ENCODE data around the gene QRFPR. TPM values are rescaled to one million over a fixed set of nuclear protein-coding genes. Genes with fewer than 3 reads are reported as not detected.
A peak's percentile ranks its signal among the peaks of the same experiment; 100 is the strongest.
"Not testable (repeated sequence)": the region's sequence is repeated elsewhere in the genome, so short reads cannot be mapped to it uniquely, and the experiment has no call there.

Gene QRFPR
- under 1 TPM; 0.32 to 0.99 TPM for total RNA-seq
- long read RNA-seq, partial matches to known transcripts = 0 of 1 reads
- long read RNA-seq, other reads (novel, unspliced or antisense) = 0 of 1 reads

DNA sequence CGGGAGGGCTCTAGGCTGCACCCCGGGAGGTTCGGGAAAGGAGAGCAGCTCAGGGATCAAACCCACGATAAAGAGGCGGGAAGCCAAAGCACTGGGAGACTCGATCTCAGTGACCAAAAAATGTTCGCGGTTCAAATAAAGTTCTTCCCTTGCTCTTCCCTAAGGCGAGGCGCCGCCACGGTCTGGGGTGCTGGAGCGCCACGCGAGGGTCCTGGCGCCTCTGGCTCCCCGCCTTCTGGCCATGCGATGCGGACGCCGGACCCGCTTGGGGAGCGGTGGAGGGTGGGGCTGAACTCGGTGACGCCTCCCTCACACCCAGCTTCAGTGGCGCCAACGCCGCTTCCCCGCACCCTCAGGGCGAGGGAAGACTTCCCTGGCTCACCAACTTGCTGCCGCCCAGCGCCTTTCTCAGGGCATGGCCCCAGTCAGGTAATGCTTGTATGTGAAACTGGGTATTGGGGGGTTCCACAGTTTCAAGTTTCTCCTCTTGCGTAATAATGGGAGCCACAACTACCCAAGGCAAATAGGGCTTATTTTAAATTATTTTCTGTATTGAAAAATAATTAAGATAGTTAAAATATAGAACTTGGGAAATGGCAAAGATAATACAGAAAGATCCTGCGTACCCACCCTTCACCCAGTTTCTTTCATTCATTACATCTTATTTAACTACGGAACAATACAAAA is at the start of gene QRFPR:
Gene QRFPR, minus strand, starts transcription at position 243 of the 687 bp plus-strand sequence. CDS start 371 bp downstream, outside the sequence.
- no peak for DNase-seq
- intact Hi-C loops (cut with DNase I) = no loop called here
- ATAC-seq = peak; percentile 57 to 77

DNA sequence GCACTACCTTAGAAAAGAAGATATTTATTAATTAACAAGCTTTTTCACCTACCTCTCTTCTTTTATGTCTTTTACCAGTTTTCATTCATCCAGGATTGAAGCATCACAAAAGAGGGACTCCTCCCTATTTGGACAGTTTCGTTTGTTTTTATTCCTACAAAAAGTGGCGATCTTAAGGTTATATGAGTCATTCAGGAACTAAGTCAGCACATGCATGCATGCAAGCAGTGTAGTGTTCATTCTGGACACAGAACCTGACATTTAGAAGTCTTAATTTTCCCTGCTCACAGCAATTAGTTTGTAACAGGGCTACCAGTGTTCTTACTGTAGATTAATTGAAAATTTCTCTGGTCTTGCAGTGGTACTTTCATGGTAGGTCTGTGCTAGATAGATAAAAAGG is 47.9 kb upstream of the QRFPR start:
- DNase-seq (no peak), ATAC-seq (no peak)
- intact Hi-C loops (cut with DNase I) = no loop called here

DNA sequence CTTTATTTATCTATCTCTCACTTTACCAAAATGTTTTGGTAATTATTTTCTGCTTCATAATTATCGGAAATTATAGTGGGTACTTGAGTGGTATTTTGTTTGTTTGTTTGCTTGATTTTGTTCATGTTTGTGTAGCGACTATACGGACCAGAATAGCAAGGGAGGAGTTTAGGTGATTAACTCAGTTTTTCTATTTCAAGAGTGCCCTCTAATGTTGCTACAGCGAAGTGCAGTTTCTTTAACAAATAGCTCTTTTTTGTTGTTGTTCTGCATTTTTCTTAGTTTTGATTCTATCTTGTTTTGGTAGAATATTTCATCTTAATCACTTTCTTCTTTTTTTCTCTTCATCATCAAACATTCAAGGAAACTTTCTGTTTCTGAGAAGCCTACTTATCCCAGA is 40.8 kb upstream of the QRFPR start:
- intact Hi-C loops (cut with DNase I) = loop anchor here (2.0 to 5.0 kb wide), 2 partner anchors 49 to 51 kb away; no protein-coding TSS in a partner anchor
- ATAC-seq (no peak), DNase-seq (no peak)

DNA sequence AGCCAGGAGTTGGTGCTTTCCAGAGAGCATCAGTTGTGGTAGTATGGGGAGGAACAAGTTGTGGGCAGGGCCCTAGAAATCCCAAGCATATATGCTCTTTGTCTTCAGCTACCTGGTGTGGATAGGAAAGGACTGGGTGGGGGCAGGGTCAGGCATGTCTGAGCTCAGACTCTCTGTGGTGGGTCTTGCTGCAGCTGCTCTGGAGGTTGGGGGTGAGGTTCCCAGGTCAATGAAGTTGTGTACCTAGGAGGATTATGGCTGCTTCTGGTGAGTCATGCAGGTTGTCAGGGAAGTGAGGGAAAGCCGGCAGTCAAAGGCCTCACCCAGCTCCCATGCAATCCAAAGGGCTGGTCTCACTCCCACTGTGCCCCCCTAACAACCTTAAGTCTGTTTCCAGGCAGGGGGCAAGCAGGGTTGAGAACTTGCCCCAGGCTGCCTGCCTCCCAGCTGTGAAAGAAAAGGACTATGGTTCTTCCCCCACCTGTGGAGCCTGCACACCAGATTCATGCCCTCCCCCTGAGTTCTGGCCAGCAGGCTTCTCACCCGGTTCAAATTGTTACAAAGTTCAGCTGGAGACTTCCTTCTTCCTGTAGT is 30.4 kb upstream of the QRFPR start:
- no peak for ATAC-seq
- intact Hi-C loops (cut with DNase I) = no loop called here
- DNase-seq = no peak

DNA sequence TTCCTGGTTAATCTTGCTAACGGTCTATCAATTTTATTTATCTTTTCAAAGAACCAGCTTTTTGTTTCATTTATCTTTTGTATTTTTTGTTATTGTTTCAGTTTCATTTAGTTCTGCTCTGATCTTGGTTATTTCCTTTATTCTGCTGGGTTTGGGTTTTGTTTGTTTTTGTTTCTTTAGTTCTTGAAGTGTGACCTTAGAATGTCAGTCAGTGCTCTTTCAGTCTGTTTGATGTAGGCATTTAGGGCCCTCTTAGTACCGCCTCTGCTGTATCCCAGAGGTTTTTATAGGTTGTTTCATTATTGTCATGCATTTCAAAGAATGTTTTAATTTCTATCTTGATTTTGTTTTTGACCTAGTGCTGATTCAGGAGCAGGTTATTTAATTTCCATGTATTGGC is 27.7 kb upstream of the QRFPR start:
- intact Hi-C loops (cut with DNase I); ATAC-seq; DNase-seq: not testable (repeated sequence)

DNA sequence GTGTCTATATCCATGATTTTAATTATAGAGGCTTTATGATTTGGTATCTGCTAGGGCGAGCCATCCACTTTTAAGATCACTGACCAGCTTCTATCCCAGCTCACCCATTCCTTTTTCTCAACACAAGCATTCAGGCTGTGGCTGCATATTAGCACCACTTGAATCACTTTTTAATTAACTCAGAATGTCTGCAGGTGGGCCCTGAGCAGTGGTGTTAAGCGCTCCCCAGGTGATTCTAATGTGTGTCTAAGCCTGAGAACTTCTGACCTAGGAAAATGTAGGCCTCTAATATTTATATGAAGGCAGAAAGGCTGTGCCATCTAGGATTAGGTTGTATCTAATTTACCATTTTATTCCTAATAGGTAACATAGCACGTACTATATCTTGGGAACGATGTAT is 19.8 kb upstream of the QRFPR start:
- ATAC-seq = no peak
- intact Hi-C loops (cut with DNase I) = no loop called here
- no peak for DNase-seq

DNA sequence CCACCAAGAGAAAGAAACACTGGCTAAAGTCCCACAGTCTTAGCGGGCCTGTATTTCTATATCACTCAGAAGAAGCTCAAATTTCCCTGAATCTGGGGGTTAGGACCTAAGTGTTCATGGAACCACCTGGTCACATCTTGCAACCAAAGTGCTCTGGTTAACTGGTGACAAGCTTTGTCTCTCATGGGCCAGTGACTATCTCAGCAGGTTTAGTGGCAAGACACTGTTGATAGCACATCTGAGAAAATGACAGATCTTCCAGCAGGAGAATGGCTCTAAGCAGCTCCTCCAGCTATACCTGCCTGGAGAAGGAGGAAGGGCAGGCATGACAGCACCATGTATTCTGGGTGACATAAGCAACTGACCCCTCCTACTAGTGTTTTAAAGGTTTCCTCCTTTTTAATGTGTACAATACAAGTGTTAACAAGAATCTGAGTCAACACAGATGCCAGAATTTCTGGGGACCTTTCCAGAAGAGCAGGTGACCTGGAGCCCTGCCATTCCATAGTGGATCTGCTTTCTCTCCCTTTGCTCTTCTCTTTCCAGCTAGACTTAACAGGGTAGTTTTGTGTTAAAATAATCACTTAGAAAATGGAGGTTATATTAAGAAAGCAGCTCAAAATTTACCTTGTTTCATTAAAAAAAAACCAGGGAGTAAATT is 17.3 kb upstream of the QRFPR start:
- ATAC-seq = peak; percentile 34 to 84
- DNase-seq = no peak
- intact Hi-C loops (cut with DNase I) = no loop called here

DNA sequence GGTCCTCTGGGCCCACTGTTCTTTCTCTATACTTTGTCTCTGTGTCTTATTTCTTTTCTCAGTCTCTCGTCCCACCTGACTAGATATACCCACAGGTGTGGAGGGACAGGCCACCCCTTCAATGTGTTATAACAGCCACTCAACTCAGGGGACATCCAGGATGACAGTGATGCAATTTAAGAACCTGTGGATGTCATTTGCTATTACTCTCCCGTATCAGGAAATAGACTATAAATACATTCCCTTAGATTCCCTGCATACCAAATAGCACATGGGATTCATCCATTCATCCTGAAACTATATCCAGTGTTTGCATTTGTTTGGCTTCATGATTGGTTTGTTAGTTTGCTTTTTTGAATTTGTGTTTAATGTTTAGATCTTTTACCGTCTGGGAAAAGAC is 16.6 kb upstream of the QRFPR start:
- no peak for ATAC-seq
- intact Hi-C loops (cut with DNase I) = no loop called here
- DNase-seq = no peak

DNA sequence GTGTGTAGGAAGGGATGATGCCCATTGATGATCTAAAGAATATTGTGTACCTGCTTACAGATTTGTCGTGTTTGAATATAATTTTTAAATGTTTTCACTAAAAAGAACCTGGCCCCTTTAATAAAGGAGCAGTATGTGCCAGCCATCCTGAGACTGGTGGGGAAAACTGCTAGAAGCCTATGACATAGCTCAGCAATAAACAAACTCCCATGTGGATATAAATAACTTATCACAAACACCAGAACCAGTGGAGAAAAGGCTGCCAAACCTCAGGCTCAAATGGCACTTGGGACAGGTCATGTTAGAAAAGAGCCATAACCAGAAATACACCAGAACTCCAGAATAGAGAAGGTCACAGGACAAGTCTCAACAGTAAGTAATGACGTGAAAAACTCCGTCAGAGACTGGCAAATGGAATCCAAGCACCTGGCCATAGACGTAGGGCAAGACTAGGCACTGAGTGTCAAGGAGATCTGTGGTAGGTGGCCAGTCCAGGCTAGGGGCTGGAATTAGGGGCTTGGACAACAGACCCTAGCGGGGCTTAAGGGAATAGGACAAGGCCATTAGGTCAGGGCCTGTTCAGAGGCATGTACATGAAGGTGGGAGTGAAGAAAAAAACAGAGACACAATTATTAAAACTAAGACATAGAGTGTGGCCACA is 11.7 kb upstream of the QRFPR start:
- ATAC-seq (peak; percentile 65 to 68), DNase-seq (no peak)
- intact Hi-C loops (cut with DNase I) = no loop called here

DNA sequence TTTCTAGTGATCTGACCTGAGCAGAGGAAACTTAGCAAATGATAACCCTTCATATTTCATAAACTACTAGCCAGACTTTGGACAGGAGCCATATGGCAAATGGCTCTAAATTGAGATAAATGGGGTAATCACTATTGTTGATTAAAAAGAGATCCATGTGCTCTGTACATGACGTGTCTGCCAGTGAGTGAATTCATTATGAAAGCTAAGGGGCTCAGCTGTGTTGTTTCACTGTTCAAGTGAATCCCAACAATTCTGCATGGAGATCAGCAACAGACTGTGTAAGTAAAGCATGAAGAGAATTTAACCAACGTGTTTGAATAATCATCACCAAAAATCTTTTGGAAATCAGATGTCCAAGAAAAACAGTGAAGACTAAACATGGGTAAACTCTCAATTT is 9.5 kb upstream of the QRFPR start:
- ATAC-seq (no peak), DNase-seq (no peak)
- intact Hi-C loops (cut with DNase I) = no loop called here

DNA sequence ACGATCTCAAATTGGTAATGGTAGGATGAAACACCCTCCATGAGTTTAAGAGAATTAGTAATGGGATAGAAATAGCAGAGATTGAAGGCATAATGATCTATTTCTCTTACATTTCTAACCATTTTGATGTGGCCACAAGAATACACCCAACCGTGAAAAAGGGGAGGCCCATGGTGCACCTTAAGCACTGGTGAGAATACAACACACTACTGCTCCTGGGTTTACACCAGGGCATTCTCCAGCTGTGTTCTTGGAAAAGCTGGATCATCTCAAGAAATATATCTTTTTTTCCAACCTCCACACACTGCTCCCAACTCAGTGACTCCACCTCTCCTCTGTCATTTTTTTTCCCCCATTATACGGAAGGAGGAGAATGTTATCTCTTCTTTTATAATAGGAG is 1.5 kb downstream of the QRFPR start:
- no peak for DNase-seq
- ATAC-seq = no peak
- intact Hi-C loops (cut with DNase I) = loop anchor here in 1 of 2 donors (10.0 kb wide), 1 partner anchor 276 kb away; no protein-coding TSS in a partner anchor

DNA sequence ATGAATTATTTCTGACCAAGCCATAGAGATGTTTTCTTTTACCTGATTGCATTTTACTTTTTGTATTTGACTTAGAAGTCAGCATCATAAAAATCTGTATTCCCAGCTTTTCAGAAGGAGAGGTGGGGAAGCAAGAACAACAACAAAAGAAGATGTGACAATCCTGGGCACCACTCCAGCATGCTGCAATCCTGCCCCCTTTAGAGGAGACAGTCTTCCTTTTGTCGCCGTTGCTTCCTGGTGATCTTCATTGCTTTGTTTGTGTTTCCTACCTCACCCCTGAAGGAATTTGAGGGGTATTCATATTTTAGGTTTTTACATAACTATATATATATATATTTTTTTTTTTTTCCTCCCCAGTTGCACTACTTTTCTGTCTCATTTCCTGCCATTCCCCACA is 3.7 kb downstream of the QRFPR start:
- ATAC-seq (no peak), DNase-seq (no peak)
- intact Hi-C loops (cut with DNase I) = loop anchor here in 1 of 2 donors (10.0 kb wide), 1 partner anchor 278 kb away; no protein-coding TSS in a partner anchor

DNA sequence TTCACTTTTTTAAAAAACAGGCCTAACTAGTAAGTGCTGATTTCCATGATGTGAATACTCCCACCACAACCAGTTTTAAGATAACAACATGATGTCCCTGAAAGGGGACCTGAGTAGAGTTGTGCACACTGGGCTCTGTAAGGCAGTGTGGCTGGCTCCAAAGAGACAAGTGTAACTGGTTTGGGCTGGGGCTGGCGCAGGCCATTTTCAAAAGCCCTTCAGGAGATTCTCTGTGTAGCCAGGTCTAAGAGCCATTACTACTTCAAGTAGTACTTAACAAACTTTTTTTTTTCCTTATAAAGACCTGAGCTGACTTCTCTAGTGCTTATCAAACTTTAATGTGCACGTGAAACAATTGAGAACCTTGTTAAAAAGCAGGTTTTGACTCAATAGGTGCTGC is 4.3 kb downstream of the QRFPR start:
- intact Hi-C loops (cut with DNase I) = loop anchor here in 1 of 2 donors (10.0 kb wide), 1 partner anchor 278 kb away; no protein-coding TSS in a partner anchor

DNA sequence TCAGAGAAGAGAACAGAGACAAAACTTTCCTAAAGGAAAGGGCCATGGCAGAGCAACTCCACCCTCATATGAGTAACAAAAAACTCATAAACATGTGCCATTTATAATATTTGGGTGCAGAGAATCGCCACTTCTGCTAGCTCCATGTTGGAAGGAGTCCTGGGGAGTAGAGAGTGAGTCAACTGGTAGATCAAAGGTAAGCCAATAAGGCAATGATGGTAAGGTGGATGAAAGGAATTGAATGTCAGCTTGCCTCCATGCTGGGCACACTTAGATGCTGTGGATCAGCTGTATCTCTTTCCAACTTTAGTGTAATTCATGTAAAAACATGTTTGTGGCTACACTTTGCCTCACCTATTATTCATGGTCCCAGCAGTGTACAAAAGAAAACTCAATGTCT is 4.7 kb downstream of the QRFPR start:
- ATAC-seq (no peak), DNase-seq (no peak)
- intact Hi-C loops (cut with DNase I) = loop anchor here in 1 of 2 donors (10.0 kb wide), 1 partner anchor 279 kb away; no protein-coding TSS in a partner anchor

More for the DNA sequence above, 4.3 kb downstream of the QRFPR start:
- no peak for ATAC-seq
- no peak for DNase-seq

DNA sequence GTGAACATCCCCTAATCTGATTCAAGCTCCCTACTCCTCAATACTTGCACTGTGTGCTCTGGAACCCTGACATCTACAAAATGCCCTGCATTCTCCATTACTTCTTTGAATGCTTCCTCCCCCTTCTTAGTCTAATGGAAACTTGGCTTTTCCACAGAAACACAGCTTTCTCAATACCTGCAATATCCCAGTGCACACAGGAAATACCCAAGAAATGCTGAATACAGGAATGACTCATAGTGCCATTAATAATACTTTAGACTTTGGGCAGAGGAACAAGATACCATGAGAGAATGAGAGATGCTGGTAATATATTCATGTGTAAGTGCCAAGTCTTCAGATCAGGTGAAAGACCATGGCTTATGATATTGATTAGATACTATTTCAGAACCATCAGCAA is 5.6 kb downstream of the QRFPR start:
- intact Hi-C loops (cut with DNase I) = loop anchor here in 1 of 2 donors (10.0 kb wide), 1 partner anchor 280 kb away; no protein-coding TSS in a partner anchor
- peak in 1 of 2 donors; percentile 64 for ATAC-seq
- no peak for DNase-seq

DNA sequence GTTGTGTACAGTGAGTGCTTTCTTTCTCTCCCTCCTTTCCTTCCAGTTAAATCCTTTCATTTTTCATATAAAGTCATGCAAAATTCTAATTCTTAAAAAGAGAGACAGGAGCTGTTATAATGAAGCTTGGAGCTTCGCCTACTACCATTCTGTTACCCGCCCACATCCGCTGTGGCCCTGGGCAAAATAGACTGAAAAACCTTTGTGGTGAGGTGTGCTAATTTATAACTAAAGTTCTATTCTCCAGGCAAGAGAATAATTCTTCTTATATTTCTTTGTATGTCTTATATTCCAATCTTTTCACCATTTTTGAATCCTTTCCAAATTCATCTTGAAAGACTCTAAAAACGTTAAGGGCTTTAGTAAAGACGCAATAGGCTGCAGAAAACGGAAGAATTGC is 7.0 kb downstream of the QRFPR start:
- DNase-seq (no peak), ATAC-seq (no peak)
- intact Hi-C loops (cut with DNase I) = loop anchor here (5.0 to 10.0 kb wide), 3 partner anchors 48 to 283 kb away; no protein-coding TSS in a partner anchor

DNA sequence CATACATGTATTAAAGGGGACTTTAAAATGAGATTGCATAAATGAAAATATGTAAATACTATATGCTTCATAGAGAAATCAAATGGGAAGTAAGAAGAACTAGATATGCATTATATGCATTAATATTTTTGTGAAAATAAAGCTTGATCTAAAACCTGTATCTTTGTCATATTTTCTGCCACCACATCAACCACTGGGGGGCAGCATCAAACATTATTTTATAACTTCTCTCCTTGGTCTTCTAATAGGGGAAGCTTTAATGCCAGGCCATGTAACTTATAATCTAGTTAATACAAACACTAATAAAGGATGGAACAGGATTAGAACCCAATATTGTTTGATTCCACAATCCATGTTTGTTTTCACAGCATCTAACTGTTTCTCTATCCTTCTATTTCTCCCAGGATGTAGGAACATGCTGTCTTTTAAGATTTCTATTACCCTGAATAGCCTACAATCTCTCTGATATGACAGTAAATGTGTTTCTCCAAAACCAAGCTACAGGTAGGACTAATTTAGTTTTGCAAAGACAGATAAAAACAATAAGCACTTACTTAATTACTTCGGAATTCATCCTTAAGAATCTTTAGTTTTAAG is 10.0 kb downstream of the QRFPR start:
- peak; percentile 44 for DNase-seq
- ATAC-seq = peak in 1 of 2 donors; percentile 53
- intact Hi-C loops (cut with DNase I) = loop anchor here (2.0 to 10.0 kb wide), 4 partner anchors 50 to 286 kb away; no protein-coding TSS in a partner anchor

DNA sequence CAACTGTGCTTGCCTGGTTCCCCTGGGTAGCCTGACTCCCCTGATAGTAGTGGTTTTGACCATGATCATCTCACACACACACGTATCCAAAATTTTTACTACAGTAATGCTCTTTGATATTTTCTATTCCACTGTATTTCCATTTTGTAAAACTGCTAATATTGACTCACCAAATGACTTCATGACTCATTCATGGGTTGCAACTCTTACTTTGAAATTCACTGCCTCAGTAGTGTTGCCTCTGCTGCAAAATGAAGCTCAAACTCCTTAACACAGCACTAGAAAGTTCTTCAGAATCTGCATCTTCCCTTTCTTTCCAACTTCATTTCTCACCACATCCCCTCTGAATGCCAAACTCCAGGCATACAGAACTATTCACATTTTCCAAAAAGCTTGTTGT is 20.3 kb downstream of the QRFPR start:
- ATAC-seq (no peak), DNase-seq (no peak)
- intact Hi-C loops (cut with DNase I) = no loop called here

DNA sequence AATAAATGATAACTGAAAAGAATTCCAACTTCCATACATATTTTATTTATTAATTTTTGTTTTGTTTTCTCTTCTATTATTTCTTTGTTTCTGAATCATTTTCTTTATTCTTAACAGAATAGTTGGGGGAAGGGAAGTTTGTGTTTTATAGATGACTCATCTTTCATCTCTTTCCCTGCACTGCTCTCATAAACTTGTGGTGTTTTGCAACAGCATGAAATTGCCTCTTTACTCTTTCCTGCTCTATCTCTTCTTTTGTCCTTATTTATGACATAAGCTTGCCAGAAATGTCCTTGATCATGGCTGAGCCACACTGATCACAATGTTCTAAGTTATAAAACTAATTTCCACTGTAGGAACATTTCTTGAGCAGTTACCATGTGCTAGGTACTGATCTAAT is 22.3 kb downstream of the QRFPR start:
- intact Hi-C loops (cut with DNase I) = no loop called here
- no peak for DNase-seq
- ATAC-seq = no peak

Measured in left cardiac atrium (tissue), 4 donors.